Inflammatory macrophage treated with lipopolysaccharide for 1 hour (primary cell): ENCODE data around the gene C11orf42.
A peak's percentile ranks its signal among the peaks of the same experiment; 100 is the strongest.

ENCODE experiments used
- DNase-seq, 2 donors: peaks; one replicate each; pipeline ENCODE4 v3.0.0-alpha.2; 2020 to 2022

The C11orf42 gene

GRCh38 chr11:6205366-6205765, at the start of gene C11orf42:
TSS of gene C11orf42 (plus strand) at chr11:6205557. CDS start at chr11:6205616, 59 bp downstream.
- no peak for DNase-seq

- DNase-seq = peak in 1 of 2 donors; percentile 15
Observed at GRCh38 chr11:6156628-6157359, 48.6 kb upstream of the C11orf42 start.

- no peak for DNase-seq
Observed at GRCh38 chr11:6170226-6170625, 35.1 kb upstream of the C11orf42 start, which contains the start of gene OR52B2. TSS of gene OR52B2 (minus strand) at chr11:6170326. CDS start at chr11:6170326, 0 bp downstream.

- DNase-seq = no peak
Observed at GRCh38 chr11:6175440-6175839, 29.9 kb upstream of the C11orf42 start.

GRCh38 chr11:6191742-6192141, 13.6 kb upstream of the C11orf42 start:
- DNase-seq = peak; percentile 75 to 78

- peak; percentile 60 to 66 for DNase-seq
Observed at GRCh38 chr11:6194065-6194581, 11.2 kb upstream of the C11orf42 start.

- DNase-seq = peak in 1 of 2 donors; percentile 9
Observed at GRCh38 chr11:6196396-6196795, 9.0 kb upstream of the C11orf42 start.

GRCh38 chr11:6197466-6198200, 7.7 kb upstream of the C11orf42 start:
- DNase-seq = no peak

GRCh38 chr11:6199174-6199810, 6.1 kb upstream of the C11orf42 start, which contains the start of gene OR52W1:
TSS of gene OR52W1 (plus strand) at chr11:6199224. CDS start at chr11:6199224, 0 bp downstream.
- DNase-seq = no peak

GRCh38 chr11:6200975-6201374, 4.4 kb upstream of the C11orf42 start:
- DNase-seq = peak; percentile 96 to 99

GRCh38 chr11:6201481-6201880, 3.9 kb upstream of the C11orf42 start:
- DNase-seq = peak; percentile 83 to 93

- DNase-seq = no peak
Observed at GRCh38 chr11:6202041-6202440, 3.3 kb upstream of the C11orf42 start.

GRCh38 chr11:6203327-6203726, 2.0 kb upstream of the C11orf42 start:
- DNase-seq = peak; percentile 41 to 59

- DNase-seq = peak; percentile 93 to 97
Observed at GRCh38 chr11:6204706-6205105, 651 bp upstream of the C11orf42 start.

GRCh38 chr11:6206456-6207180, 1.3 kb downstream of the C11orf42 start:
- DNase-seq = no peak

- no peak for DNase-seq
Observed at GRCh38 chr11:6209801-6210200, 4.4 kb downstream of the C11orf42 start.

- DNase-seq = no peak
Observed at GRCh38 chr11:6210274-6210955, 5.1 kb downstream of the C11orf42 start.

GRCh38 chr11:6214530-6214929, 9.2 kb downstream of the C11orf42 start:
- DNase-seq = no peak

- DNase-seq = no peak
Observed at GRCh38 chr11:6216501-6216900, 11.1 kb downstream of the C11orf42 start.

GRCh38 chr11:6217722-6218121, 12.4 kb downstream of the C11orf42 start:
- no peak for DNase-seq

- DNase-seq = peak; percentile 75 to 86
Observed at GRCh38 chr11:6219359-6219758, 14.0 kb downstream of the C11orf42 start.

GRCh38 chr11:6223854-6224253, 18.5 kb downstream of the C11orf42 start:
- no peak for DNase-seq
